HEK293 (cell line): ENCODE measurements around the gene INO80E.
A peak's percentile ranks its signal among the peaks of the same experiment; 100 is the strongest.

ENCODE experiments used
- CTCF ChIA-PET: fragments of 350-600 bp; formaldehyde crosslinking; extraction: SDS; loops from one replicate; lab custom pipeline; 2021; ENCODE audit warnings: antibody characterized with exemption; lab: Yijun Ruan, JAX
- POLR2A ChIA-PET: fragments of 300-600 bp; formaldehyde crosslinking; extraction: SDS; loops from one replicate; lab custom pipeline; 2020; ENCODE audit warnings: antibody characterized with exemption, inconsistent platforms; lab: Yijun Ruan, JAX
- H3K27ac ChIP-seq: fragments of 200-500 bp; sonication (Bioruptor generic); 2 replicates; pipeline ENCODE4 v1.5.1; 2014; ENCODE audit warnings: low read depth, low read length, control low read depth, inconsistent platforms; ENCODE audit errors: extremely low read depth
- H3K36me3 ChIP-seq, 2 experiments: fragments of 200-500 bp in 1 of 2; sonication (Bioruptor generic) in 1 of 2; 1 replicate in 1 of 2; 2 replicates in 1 of 2; pipeline ENCODE4 v1.5.1; 2014 to 2017; ENCODE audit warnings: inconsistent platforms in 2 of 2, low read length in 2 of 2; ENCODE audit not compliant: control insufficient read depth in 2 of 2, insufficient read depth in 1 of 2
- H3K4me1 ChIP-seq: fragments of 200-500 bp; sonication (Bioruptor generic); 2 replicates; pipeline ENCODE4 v1.5.1; 2014; ENCODE audit warnings: mild to moderate bottlenecking, low read length, inconsistent platforms; ENCODE audit not compliant: control insufficient read depth, insufficient read depth
- H3K4me3 ChIP-seq: 2 replicates; pipeline ENCODE4 v1.5.1; 2011; ENCODE audit warnings: low read depth, mild to moderate bottlenecking, control low read depth, low read length, moderate library complexity
- H3K9me3 ChIP-seq: fragments of 200-500 bp; sonication (Bioruptor generic); 2 replicates; pipeline ENCODE4 v1.5.1; 2014; ENCODE audit warnings: low read depth, low read length, inconsistent platforms; ENCODE audit not compliant: control insufficient read depth, insufficient read depth
- BCL11B ChIP-seq: fragments of 450-650 bp; formaldehyde crosslinking; IDR thresholded peaks from 2 replicates; pipeline ENCODE4 v1.5.1; 2016; ENCODE audit warnings: low read depth, missing biosample characterization, missing genetic modification characterization
- GLIS2 ChIP-seq: fragments of 450-650 bp; formaldehyde crosslinking; IDR thresholded peaks from 2 replicates; pipeline ENCODE4 v1.5.1; 2016; ENCODE audit warnings: missing biosample characterization, missing genetic modification characterization
- HOXC10 ChIP-seq: sonication (generic); formaldehyde crosslinking; IDR thresholded peaks from 2 replicates; pipeline ENCODE4 v1.8.1; 2023; ENCODE audit warnings: mild to moderate bottlenecking, missing genetic modification reagents
- KLF1 ChIP-seq: fragments of 450-650 bp; formaldehyde crosslinking; IDR thresholded peaks from 2 replicates; pipeline ENCODE4 v1.5.1; 2016; ENCODE audit warnings: missing biosample characterization, missing genetic modification characterization
- KLF10 ChIP-seq: fragments of 450-650 bp; IDR thresholded peaks from 2 replicates; pipeline ENCODE4 v1.5.1; 2018; ENCODE audit warnings: missing biosample characterization, mild to moderate bottlenecking, missing genetic modification characterization
- KLF8 ChIP-seq: fragments of 450-650 bp; formaldehyde crosslinking; IDR thresholded peaks from 2 replicates; pipeline ENCODE4 v1.5.1; 2016; ENCODE audit warnings: missing biosample characterization, missing genetic modification characterization
- ZNF211 ChIP-seq: fragments of 450-650 bp; formaldehyde crosslinking; IDR thresholded peaks from 2 replicates; pipeline ENCODE4 v1.5.1; 2016; ENCODE audit warnings: low read depth, missing biosample characterization, missing genetic modification characterization
- ZNF214 ChIP-seq: fragments of 450-650 bp; formaldehyde crosslinking; IDR thresholded peaks from 2 replicates; pipeline ENCODE4 v1.5.1; 2017; ENCODE audit warnings: missing biosample characterization, mild to moderate bottlenecking, missing genetic modification characterization, borderline replicate concordance
- ZNF223 ChIP-seq: fragments of 450-650 bp; formaldehyde crosslinking; IDR thresholded peaks from 2 replicates; pipeline ENCODE4 v1.5.1; 2016; ENCODE audit warnings: missing biosample characterization, missing genetic modification characterization
- ZNF350 ChIP-seq: fragments of 450-650 bp; formaldehyde crosslinking; IDR thresholded peaks from 2 replicates; pipeline ENCODE4 v1.5.0; 2017; ENCODE audit warnings: missing biosample characterization, mild to moderate bottlenecking, missing genetic modification characterization
- ZNF654 ChIP-seq: fragments of 450-650 bp; formaldehyde crosslinking; IDR thresholded peaks from 2 replicates; pipeline ENCODE4 v1.5.1; 2016; ENCODE audit warnings: low read depth, missing biosample characterization, missing genetic modification characterization
- ZNF791 ChIP-seq: fragments of 450-650 bp; formaldehyde crosslinking; IDR thresholded peaks from 2 replicates; pipeline ENCODE4 v1.5.1; 2016; ENCODE audit warnings: missing biosample characterization, missing genetic modification characterization
- ZXDB ChIP-seq: fragments of 450-650 bp; formaldehyde crosslinking; IDR thresholded peaks from 2 replicates; pipeline ENCODE4 v1.5.1; 2016; ENCODE audit warnings: missing biosample characterization, missing genetic modification characterization
- TF ChIP-seq, protein P1 (sequence below): fragments of 450-650 bp; formaldehyde crosslinking; IDR thresholded peaks from 2 replicates; pipeline ENCODE4 v1.5.1; 2016; ENCODE audit warnings: missing biosample characterization, missing genetic modification characterization
- TF ChIP-seq, protein P2 (sequence below): fragments of 450-650 bp; formaldehyde crosslinking; IDR thresholded peaks from 2 replicates; pipeline ENCODE4 v1.5.1; 2016; ENCODE audit warnings: missing biosample characterization, missing genetic modification characterization
- TF ChIP-seq, protein P3 (sequence below): fragments of 450-650 bp; formaldehyde crosslinking; IDR thresholded peaks from 2 replicates; pipeline ENCODE4 v1.5.1; 2016; ENCODE audit warnings: missing biosample characterization, missing genetic modification characterization
- TF ChIP-seq, protein P4 (sequence below): fragments of 450-650 bp; formaldehyde crosslinking; IDR thresholded peaks from 2 replicates; pipeline ENCODE4 v1.5.1; 2016; ENCODE audit warnings: missing biosample characterization, missing genetic modification characterization

INO80E gene

DNA sequence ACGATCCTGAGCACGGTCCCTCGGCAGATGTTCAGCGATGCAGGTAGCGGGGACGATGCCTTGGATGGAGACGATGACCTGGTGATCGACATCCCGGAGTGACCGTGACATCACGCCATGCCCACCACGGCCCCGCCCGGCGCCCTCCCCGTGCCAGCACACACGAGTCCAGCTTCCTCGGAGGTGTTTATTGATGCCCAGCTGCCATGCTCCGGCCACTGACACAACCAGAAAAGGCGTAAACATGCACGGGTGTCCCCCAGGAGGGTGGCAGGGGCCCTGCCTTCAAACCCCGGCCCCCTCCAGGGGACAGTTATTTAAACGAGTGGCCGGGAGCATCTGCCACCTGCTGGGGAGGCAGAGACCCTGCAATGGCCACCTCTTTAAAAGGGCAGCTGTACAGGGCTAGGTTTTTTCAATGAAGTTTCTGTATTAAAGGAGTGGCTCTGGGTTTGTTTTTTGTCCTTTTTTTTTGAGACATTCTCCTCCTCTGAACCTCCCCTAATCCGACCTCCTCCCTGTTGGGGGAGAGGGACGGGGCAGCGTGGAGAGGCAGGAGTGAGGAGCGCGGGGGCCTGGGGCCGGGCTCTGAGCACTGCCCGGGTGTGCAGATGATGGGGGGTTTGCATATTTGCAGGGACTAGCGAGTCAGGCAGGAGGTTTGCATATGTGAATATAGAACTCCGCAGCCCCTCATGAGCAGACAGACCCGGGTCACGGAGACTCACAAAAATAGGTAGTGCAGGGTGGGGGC is 9.5 kb downstream of the INO80E start:
- peaks cover 0 to 58% of the 10 kb centered on the region in 2 experiments; a peak in 2 of 3 replicates for H3K36me3 ChIP-seq
- TF ChIP-seq ZXDB (tag by site-specific recombination) (peak; percentile 85), ZNF654 (tag by site-specific recombination) (peak; percentile 25; the same call in 1 of the 2 replicates), ZNF214 (tag by site-specific recombination) (no peak), KLF8 (peak; percentile 45; the same call in 1 of the 2 replicates)
- TF ChIP-seq, protein P1, sequence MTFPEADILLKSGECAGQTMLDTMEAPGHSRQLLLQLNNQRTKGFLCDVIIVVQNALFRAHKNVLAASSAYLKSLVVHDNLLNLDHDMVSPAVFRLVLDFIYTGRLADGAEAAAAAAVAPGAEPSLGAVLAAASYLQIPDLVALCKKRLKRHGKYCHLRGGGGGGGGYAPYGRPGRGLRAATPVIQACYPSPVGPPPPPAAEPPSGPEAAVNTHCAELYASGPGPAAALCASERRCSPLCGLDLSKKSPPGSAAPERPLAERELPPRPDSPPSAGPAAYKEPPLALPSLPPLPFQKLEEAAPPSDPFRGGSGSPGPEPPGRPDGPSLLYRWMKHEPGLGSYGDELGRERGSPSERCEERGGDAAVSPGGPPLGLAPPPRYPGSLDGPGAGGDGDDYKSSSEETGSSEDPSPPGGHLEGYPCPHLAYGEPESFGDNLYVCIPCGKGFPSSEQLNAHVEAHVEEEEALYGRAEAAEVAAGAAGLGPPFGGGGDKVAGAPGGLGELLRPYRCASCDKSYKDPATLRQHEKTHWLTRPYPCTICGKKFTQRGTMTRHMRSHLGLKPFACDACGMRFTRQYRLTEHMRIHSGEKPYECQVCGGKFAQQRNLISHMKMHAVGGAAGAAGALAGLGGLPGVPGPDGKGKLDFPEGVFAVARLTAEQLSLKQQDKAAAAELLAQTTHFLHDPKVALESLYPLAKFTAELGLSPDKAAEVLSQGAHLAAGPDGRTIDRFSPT (tag by site-specific recombination): peak; percentile 48; the same call in 1 of the 2 replicates
- TF ChIP-seq, protein P2, sequence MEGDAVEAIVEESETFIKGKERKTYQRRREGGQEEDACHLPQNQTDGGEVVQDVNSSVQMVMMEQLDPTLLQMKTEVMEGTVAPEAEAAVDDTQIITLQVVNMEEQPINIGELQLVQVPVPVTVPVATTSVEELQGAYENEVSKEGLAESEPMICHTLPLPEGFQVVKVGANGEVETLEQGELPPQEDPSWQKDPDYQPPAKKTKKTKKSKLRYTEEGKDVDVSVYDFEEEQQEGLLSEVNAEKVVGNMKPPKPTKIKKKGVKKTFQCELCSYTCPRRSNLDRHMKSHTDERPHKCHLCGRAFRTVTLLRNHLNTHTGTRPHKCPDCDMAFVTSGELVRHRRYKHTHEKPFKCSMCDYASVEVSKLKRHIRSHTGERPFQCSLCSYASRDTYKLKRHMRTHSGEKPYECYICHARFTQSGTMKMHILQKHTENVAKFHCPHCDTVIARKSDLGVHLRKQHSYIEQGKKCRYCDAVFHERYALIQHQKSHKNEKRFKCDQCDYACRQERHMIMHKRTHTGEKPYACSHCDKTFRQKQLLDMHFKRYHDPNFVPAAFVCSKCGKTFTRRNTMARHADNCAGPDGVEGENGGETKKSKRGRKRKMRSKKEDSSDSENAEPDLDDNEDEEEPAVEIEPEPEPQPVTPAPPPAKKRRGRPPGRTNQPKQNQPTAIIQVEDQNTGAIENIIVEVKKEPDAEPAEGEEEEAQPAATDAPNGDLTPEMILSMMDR (tag by site-specific recombination): peak; percentile 60; the same call in 1 of the 2 replicates
- TF ChIP-seq, protein P3, sequence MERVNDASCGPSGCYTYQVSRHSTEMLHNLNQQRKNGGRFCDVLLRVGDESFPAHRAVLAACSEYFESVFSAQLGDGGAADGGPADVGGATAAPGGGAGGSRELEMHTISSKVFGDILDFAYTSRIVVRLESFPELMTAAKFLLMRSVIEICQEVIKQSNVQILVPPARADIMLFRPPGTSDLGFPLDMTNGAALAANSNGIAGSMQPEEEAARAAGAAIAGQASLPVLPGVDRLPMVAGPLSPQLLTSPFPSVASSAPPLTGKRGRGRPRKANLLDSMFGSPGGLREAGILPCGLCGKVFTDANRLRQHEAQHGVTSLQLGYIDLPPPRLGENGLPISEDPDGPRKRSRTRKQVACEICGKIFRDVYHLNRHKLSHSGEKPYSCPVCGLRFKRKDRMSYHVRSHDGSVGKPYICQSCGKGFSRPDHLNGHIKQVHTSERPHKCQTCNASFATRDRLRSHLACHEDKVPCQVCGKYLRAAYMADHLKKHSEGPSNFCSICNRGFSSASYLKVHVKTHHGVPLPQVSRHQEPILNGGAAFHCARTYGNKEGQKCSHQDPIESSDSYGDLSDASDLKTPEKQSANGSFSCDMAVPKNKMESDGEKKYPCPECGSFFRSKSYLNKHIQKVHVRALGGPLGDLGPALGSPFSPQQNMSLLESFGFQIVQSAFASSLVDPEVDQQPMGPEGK (tag by site-specific recombination): peak; percentile 75
- TF ChIP-seq, protein P4, sequence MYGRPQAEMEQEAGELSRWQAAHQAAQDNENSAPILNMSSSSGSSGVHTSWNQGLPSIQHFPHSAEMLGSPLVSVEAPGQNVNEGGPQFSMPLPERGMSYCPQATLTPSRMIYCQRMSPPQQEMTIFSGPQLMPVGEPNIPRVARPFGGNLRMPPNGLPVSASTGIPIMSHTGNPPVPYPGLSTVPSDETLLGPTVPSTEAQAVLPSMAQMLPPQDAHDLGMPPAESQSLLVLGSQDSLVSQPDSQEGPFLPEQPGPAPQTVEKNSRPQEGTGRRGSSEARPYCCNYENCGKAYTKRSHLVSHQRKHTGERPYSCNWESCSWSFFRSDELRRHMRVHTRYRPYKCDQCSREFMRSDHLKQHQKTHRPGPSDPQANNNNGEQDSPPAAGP (tag by site-specific recombination): no peak
- TF ChIP-seq, all 188 proteins: peak for 6
- no peak overlapping the region for H3K27ac ChIP-seq
- no peak overlapping the region for H3K4me3 ChIP-seq
- H3K9me3 ChIP-seq: no peaks in the 10 kb centered on the region
- ChIA-PET POLR2A (interaction anchor here (0.6 to 2.0 kb wide), 6 partner anchors 9 to 719 kb away, joined by 3 to 9 read pairs (median 6); no protein-coding TSS in a partner anchor), CTCF (interaction anchor here (0.5 to 2.1 kb wide), 10 partner anchors 9 to 257 kb away, joined by 3 to 12 read pairs (median 4); partner anchors contain the start of gene INO80E)
- no peaks in the 10 kb centered on the region for H3K4me1 ChIP-seq

DNA sequence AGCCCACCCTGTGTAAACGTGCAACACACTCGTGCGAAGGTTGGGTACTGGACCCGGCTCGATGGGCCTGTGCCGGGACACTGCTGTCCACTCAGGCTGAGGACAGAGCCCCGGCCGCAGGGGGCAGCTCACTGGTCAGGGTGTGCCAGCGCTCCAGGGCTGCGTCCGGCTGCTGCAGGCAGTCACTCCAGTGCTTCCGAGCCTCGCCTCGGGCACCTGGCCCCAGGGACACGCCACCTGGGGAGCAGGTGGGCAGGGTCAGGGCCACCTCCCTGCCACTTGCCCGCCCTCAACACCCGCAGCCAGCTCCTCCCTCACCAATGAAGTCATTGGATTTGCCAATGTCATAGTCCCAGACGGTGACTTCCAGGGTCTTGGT is 10.0 kb downstream of the INO80E start:
- Histone ChIP-seq H3K4me1 (no peaks in the 10 kb centered on the region), H3K36me3 (peaks cover 0 to 52% of the 10 kb centered on the region in 2 experiments; a peak in 1 of 3 replicates), H3K9me3 (no peaks in the 10 kb centered on the region), H3K27ac (no peak overlapping the region), H3K4me3 (no peak overlapping the region)
- POLR2A ChIA-PET: interaction anchor here (0.6 to 2.0 kb wide), 5 partner anchors 10 to 106 kb away, joined by 3 to 9 read pairs (median 7); no protein-coding TSS in a partner anchor
- TF ChIP-seq KLF10 (tag by site-specific recombination) (no peak), GLIS2 (tag by site-specific recombination) (no peak), ZNF211 (tag by site-specific recombination) (no peak), KLF1 (tag by site-specific recombination) (0 out of 2 replicates have a peak, but pooled peaks have one; percentile 26), ZNF223 (tag by site-specific recombination) (no peak), HOXC10 (CRISPR knock-in tag) (no peak), BCL11B (tag by site-specific recombination) (0 out of 2 replicates have a peak, but pooled peaks have one; percentile 57), ZNF350 (no peak), ZNF791 (tag by site-specific recombination) (no peak)
- CTCF ChIA-PET: interaction anchor here (0.5 to 2.1 kb wide), 9 partner anchors 9 to 257 kb away, joined by 3 to 12 read pairs (median 4); partner anchors contain the start of gene INO80E
